ENCODE data around the gene CARNS1. TPM values are rescaled to one million over a fixed set of nuclear protein-coding genes. Genes with fewer than 3 reads are reported as not detected.
A peak's percentile ranks its signal among the peaks of the same experiment; 100 is the strongest.

Gene CARNS1
- total and polyA plus RNA-seq, 11 donors: 0.89 to 33.6 (median 6.2) TPM

GRCh38 chr11:67393437-67393836 lies 22.0 kb upstream of the CARNS1 start:
- TF ChIP-seq CTCF (IDR thresholded peaks at IDR 0.05) (no peak), POLR2A (IDR thresholded peaks at IDR 0.05) (no peak)
- Histone ChIP-seq H3K36me3 (peaks cover 0 to 42% (median 23%) of the 10 kb centered on the region in 9 donors), H3K27me3 (no peaks in the 10 kb centered on the region), H3K4me3 (no peak overlapping the region), H3K4me1 (peaks cover 0 to 47% (median 23%) of the 10 kb centered on the region in 12 donors), H3K27ac (no peak overlapping the region), H3K9me3 (no peaks in the 10 kb centered on the region)
- ATAC-seq (no peak), DNase-seq (no peak)
- WGBS, 4 donors: 90 to 95% (median 93%) methylated on average over 13 to 18 of the region's 18 CpGs
- intact Hi-C loops (cut with DNase I): loop anchor here in 3 of 10 donors (5.0 kb wide), 2 partner anchors 89 to 114 kb away; partner anchors contain the start of genes CDK2AP2 (in 3 of the 3), PITPNM1 (in 3 of the 3) and AIP (in 1 of the 3)

- TF ChIP-seq POLR2A (IDR thresholded peaks at IDR 0.05) (no peak), CTCF (IDR thresholded peaks at IDR 0.05) (no peak)
- Histone ChIP-seq H3K9me3 (no peaks in the 10 kb centered on the region), H3K36me3 (peaks cover 0 to 47% (median 29%) of the 10 kb centered on the region in 9 donors), H3K27ac (no peak overlapping the region), H3K4me3 (no peak overlapping the region), H3K4me1 (peaks cover 0 to 50% (median 23%) of the 10 kb centered on the region in 12 donors), H3K27me3 (no peaks in the 10 kb centered on the region)
- DNase-seq (no peak), ATAC-seq (no peak)
- intact Hi-C loops (cut with DNase I): loop anchor here in 3 of 10 donors (5.0 kb wide), 2 partner anchors 88 to 113 kb away; partner anchors contain the start of genes CDK2AP2 (in 3 of the 3), PITPNM1 (in 3 of the 3) and AIP (in 1 of the 3)
- WGBS, 4 donors: 52 to 80% (median 75%) methylated on average over 2 to 5 of the region's 5 CpGs
Observed at GRCh38 chr11:67393990-67394389, 21.5 kb upstream of the CARNS1 start.

- Histone ChIP-seq H3K4me1 (peaks cover 0 to 59% (median 33%) of the 10 kb centered on the region in 12 donors), H3K9me3 (no peaks in the 10 kb centered on the region), H3K27ac (no peak overlapping the region), H3K36me3 (peaks cover 0 to 55% (median 42%) of the 10 kb centered on the region in 9 donors), H3K4me3 (no peak overlapping the region), H3K27me3 (no peaks in the 10 kb centered on the region)
- TF ChIP-seq CTCF (IDR thresholded peaks at IDR 0.05): no peak
- no peak for TF ChIP-seq POLR2A (IDR thresholded peaks at IDR 0.05)
- peak in 1 of 5 donors; percentile 54 for DNase-seq
- no peak for ATAC-seq
- 85 to 88% (median 87%) methylated on average over 19 of the region's 19 CpGs for WGBS, 4 donors
- intact Hi-C loops (cut with DNase I): loop anchor here in 1 of 10 donors (5.0 kb wide), 1 partner anchor 112 kb away; the partner anchor contains the start of genes CDK2AP2 and PITPNM1
Observed at GRCh38 chr11:67395555-67396258, 19.8 kb upstream of the CARNS1 start.

GRCh38 chr11:67396259-67396581 lies 19.3 kb upstream of the CARNS1 start:
- TF ChIP-seq CTCF (IDR thresholded peaks at IDR 0.05) (no peak), POLR2A (IDR thresholded peaks at IDR 0.05) (no peak)
- no peak for ATAC-seq
- Histone ChIP-seq H3K27ac (no peak overlapping the region), H3K27me3 (no peaks in the 10 kb centered on the region), H3K9me3 (no peaks in the 10 kb centered on the region), H3K4me3 (no peak overlapping the region), H3K4me1 (peaks cover 0 to 55% (median 33%) of the 10 kb centered on the region in 12 donors), H3K36me3 (peaks cover 0 to 55% (median 42%) of the 10 kb centered on the region in 9 donors)
- no peak for DNase-seq
- WGBS, 4 donors: 88 to 95% (median 91%) methylated on average over 7 of the region's 7 CpGs
- intact Hi-C loops (cut with DNase I): loop anchor here in 1 of 10 donors (5.0 kb wide), 1 partner anchor 111 kb away; the partner anchor contains the start of genes CDK2AP2 and PITPNM1
